SU-DHL-6 (cell line): ENCODE data around the gene ACBD6.

Experiments
- CTCF ChIP-seq: fragments of 200-600 bp; sonication (generic); IDR thresholded peaks from one replicate; pipeline ENCODE4 v1.5.1; 2017; ENCODE audit warnings: antibody characterized with exemption, mild to moderate bottlenecking, low read length, moderate library complexity; ENCODE audit not compliant: insufficient read depth, poor library complexity, severe bottlenecking
- EZH2phosphoT487 ChIP-seq: fragments of 200-600 bp; sonication (generic), shearing (Covaris generic); conservative IDR thresholded peaks from 2 replicates; pipeline ENCODE4 v1.6.1; 2018; ENCODE audit warnings: mild to moderate bottlenecking, antibody characterized with exemption, low read length, moderate library complexity, mixed read lengths

- TF ChIP-seq CTCF (no peak), EZH2phosphoT487 (no peak)
Observed at GRCh38 chr1:180458807-180459206, 43.6 kb downstream of the ACBD6 start.
